SK-N-SH treated with all-trans-retinoic acid at 6 μM for 48 hours (cell line): ENCODE measurements around the gene FKBP6.

ENCODE experiments used
- ATAC-seq: fragments of 200-7000 bp; cut with Tn5 transposase; 3 replicates; pipeline ENCODE4 v1.9.1; 2020; ENCODE audit warnings: mild to moderate bottlenecking, moderate library complexity
- ARNTL ChIP-seq: fragments of 450-650 bp; formaldehyde crosslinking; IDR thresholded peaks from 2 replicates; pipeline ENCODE4 v1.5.0; 2020; ENCODE audit warnings: low read depth, mild to moderate bottlenecking, moderate library complexity, borderline replicate concordance
- BACH2 ChIP-seq: fragments of 250-450 bp; sonication (Bioruptor Pico); IDR thresholded peaks from 2 replicates; pipeline ENCODE4 v1.9.0; 2021; ENCODE audit warnings: mild to moderate bottlenecking, borderline replicate concordance
- CSDC2 ChIP-seq: fragments of 250-450 bp; sonication (Bioruptor Pico); IDR thresholded peaks from 2 replicates; pipeline ENCODE4 v1.5.0; 2020; ENCODE audit warnings: mild to moderate bottlenecking, moderate library complexity
- ESRRG ChIP-seq: fragments of 250-450 bp; sonication (Bioruptor Pico); IDR thresholded peaks from 2 replicates; pipeline ENCODE4 v1.6.1; 2021; ENCODE audit warnings: mild to moderate bottlenecking
- GLIS3 ChIP-seq: fragments of 250-450 bp; sonication (Bioruptor Pico); IDR thresholded peaks from 2 replicates; pipeline ENCODE4 v1.5.0; 2020; ENCODE audit warnings: mild to moderate bottlenecking, moderate library complexity
- ISL1 ChIP-seq: fragments of 250-450 bp; sonication (Bioruptor Pico); IDR thresholded peaks from 2 replicates; pipeline ENCODE4 v2.1.2; 2022; ENCODE audit warnings: mild to moderate bottlenecking, moderate library complexity
- OSR1 ChIP-seq: fragments of 250-450 bp; sonication (Bioruptor Pico); IDR thresholded peaks from 2 replicates; pipeline ENCODE4 v1.8.0; 2022; ENCODE audit warnings: moderate library complexity, mild to moderate bottlenecking, inconsistent platforms
- PPARA ChIP-seq: fragments of 250-450 bp; sonication (Bioruptor Pico); IDR thresholded peaks from 2 replicates; pipeline ENCODE4 v1.5.0; 2020; ENCODE audit warnings: mild to moderate bottlenecking, borderline replicate concordance
- RARB ChIP-seq: fragments of 250-450 bp; sonication (Bioruptor Pico); IDR thresholded peaks from 2 replicates; pipeline ENCODE4 v1.8.0; 2021; ENCODE audit warnings: mild to moderate bottlenecking, moderate library complexity
- SNAI2 ChIP-seq: fragments of 250-450 bp; sonication (Bioruptor Pico); IDR thresholded peaks from 2 replicates; pipeline ENCODE4 v1.5.0; 2020; ENCODE audit warnings: mild to moderate bottlenecking, moderate library complexity
- TCF4 ChIP-seq: fragments of 250-450 bp; sonication (Bioruptor Pico); IDR thresholded peaks from 2 replicates; pipeline ENCODE4 v1.8.0; 2021; ENCODE audit warnings: mild to moderate bottlenecking, moderate library complexity, borderline replicate concordance
- TOX ChIP-seq: fragments of 250-450 bp; sonication (Bioruptor Pico); IDR thresholded peaks from 2 replicates; pipeline ENCODE4 v1.8.0; 2021; ENCODE audit warnings: mild to moderate bottlenecking, moderate library complexity, borderline replicate concordance
- ZC3H10 ChIP-seq: fragments of 250-450 bp; sonication (Bioruptor Pico); IDR thresholded peaks from 2 replicates; pipeline ENCODE4 v1.5.1; 2021; ENCODE audit warnings: mild to moderate bottlenecking, moderate library complexity
- ZFP3 ChIP-seq: fragments of 250-450 bp; sonication (Bioruptor Pico); IDR thresholded peaks from 2 replicates; pipeline ENCODE4 v1.5.0; 2020; ENCODE audit warnings: mild to moderate bottlenecking, moderate library complexity
- ZNF565 ChIP-seq: fragments of 450-650 bp; formaldehyde crosslinking; conservative IDR thresholded peaks from 2 replicates; pipeline ENCODE4 v1.5.0; 2020; ENCODE audit warnings: low read depth, mild to moderate bottlenecking, moderate library complexity
- ZNF70 ChIP-seq: fragments of 450-650 bp; formaldehyde crosslinking; IDR thresholded peaks from 2 replicates; pipeline ENCODE4 v1.5.0; 2020; ENCODE audit warnings: mild to moderate bottlenecking, moderate library complexity
- ZNF8 ChIP-seq: fragments of 450-650 bp; formaldehyde crosslinking; IDR thresholded peaks from 2 replicates; pipeline ENCODE4 v1.5.0; 2020; ENCODE audit warnings: mild to moderate bottlenecking, moderate library complexity
- TF ChIP-seq, protein P1 (sequence below): fragments of 250-450 bp; sonication (Bioruptor Pico); IDR thresholded peaks from 2 replicates; pipeline ENCODE4 v1.5.1; 2020; ENCODE audit warnings: low read depth, mild to moderate bottlenecking, moderate library complexity
- TF ChIP-seq, protein P2 (sequence below): fragments of 250-450 bp; sonication (Bioruptor Pico); IDR thresholded peaks from 2 replicates; pipeline ENCODE4 v1.5.1; 2021; ENCODE audit warnings: mild to moderate bottlenecking, moderate library complexity
- TF ChIP-seq, protein P3 (sequence below): fragments of 250-450 bp; sonication (Bioruptor Pico); IDR thresholded peaks from 2 replicates; pipeline ENCODE4 v1.8.0; 2021; ENCODE audit warnings: low read depth, mild to moderate bottlenecking, moderate library complexity, borderline replicate concordance
- TF ChIP-seq, protein P4 (sequence below): fragments of 250-450 bp; sonication (Bioruptor Pico); IDR thresholded peaks from 2 replicates; pipeline ENCODE4 v1.8.0; 2020; ENCODE audit warnings: mild to moderate bottlenecking, moderate library complexity, borderline replicate concordance

Gene FKBP6

DNA sequence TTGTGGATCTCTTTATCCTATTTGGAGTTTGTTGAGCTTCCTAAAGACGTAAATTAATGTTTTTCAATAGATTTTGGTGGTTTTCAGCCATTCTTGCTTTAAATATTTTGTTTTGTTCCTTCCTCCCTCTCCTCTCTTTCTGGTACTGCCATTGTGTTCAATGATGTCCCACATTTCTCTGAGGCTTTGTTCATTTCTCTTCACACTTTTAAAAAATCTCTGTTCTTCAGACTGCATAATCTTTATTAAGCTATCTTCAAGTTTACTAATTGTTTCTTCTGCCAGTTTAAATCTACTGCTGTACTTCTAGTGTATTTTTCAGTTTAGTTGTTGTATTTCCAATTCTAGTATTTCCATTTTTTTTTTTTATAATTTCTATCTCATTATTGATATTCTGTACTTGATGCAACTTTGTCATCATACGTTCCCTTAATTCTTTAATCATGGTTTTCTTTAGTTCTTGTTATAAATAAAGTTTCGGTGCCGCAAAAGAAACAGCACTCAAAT, 60.0 kb downstream of the FKBP6 start (continued):
- TF ChIP-seq PPARA (CRISPR knock-in tag): no peak
- TF ChIP-seq, protein P1, sequence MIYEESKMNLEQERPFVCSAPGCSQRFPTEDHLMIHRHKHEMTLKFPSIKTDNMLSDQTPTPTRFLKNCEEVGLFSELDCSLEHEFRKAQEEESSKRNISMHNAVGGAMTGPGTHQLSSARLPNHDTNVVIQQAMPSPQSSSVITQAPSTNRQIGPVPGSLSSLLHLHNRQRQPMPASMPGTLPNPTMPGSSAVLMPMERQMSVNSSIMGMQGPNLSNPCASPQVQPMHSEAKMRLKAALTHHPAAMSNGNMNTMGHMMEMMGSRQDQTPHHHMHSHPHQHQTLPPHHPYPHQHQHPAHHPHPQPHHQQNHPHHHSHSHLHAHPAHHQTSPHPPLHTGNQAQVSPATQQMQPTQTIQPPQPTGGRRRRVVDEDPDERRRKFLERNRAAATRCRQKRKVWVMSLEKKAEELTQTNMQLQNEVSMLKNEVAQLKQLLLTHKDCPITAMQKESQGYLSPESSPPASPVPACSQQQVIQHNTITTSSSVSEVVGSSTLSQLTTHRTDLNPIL (CRISPR knock-in tag): no peak
- no peak for TF ChIP-seq ARNTL (CRISPR knock-in tag)
- no peak for TF ChIP-seq ZNF8 (CRISPR knock-in tag)
- TF ChIP-seq TCF4 (CRISPR knock-in tag): no peak
- TF ChIP-seq, all 23 proteins: peak for 0

DNA sequence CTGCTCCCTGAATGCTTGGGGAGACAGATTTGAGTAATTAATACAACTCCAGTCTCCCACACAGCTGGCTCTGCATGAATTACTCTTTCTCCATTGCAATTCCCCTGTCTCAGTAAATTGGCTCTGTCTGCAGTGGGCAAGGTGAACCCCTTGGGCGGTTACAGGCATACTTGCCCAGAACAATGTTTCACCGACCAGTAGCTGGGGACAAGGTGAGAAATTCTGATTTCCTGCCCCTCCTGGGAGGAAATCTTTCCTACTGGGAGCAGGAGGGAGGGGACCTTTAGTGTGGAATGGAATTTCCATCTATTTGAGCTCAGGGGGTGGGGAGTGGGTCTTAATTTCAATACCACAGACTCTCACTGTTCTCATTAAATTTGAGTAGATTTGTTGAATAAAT, 63.4 kb downstream of the FKBP6 start:
- no peak for ATAC-seq
- TF ChIP-seq GLIS3 (CRISPR knock-in tag) (no peak), ESRRG (CRISPR knock-in tag) (no peak), ZFP3 (CRISPR knock-in tag) (no peak), ARNTL (CRISPR knock-in tag) (no peak), ZNF70 (CRISPR knock-in tag) (no peak), ISL1 (no peak), CSDC2 (CRISPR knock-in tag) (no peak)
- TF ChIP-seq, protein P1 (CRISPR knock-in tag): no peak

DNA sequence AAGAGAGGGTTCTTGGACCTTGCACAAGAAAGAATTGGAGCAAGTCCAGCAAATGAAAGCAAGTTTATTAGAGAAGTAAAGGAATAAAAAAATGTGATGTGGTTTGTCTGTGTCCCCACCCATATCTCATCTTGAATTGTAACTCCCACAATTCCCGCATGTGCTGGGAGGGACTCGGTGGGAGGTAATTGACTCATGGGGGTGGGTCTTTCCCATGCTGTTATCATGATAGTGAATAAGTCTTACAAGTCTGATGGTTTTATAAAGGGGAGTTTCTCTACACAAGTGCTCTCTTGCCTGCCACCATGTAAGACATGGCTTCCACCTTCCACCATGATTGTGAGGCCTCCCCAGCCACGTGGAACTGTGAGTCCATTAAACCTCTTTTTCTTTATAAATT, 66.5 kb downstream of the FKBP6 start:
- no peak for ATAC-seq
- no peak for TF ChIP-seq RARB
- TF ChIP-seq, protein P2, sequence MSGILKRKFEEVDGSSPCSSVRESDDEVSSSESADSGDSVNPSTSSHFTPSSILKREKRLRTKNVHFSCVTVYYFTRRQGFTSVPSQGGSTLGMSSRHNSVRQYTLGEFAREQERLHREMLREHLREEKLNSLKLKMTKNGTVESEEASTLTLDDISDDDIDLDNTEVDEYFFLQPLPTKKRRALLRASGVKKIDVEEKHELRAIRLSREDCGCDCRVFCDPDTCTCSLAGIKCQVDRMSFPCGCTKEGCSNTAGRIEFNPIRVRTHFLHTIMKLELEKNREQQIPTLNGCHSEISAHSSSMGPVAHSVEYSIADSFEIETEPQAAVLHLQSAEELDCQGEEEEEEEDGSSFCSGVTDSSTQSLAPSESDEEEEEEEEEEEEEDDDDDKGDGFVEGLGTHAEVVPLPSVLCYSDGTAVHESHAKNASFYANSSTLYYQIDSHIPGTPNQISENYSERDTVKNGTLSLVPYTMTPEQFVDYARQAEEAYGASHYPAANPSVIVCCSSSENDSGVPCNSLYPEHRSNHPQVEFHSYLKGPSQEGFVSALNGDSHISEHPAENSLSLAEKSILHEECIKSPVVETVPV (CRISPR knock-in tag): no peak

DNA sequence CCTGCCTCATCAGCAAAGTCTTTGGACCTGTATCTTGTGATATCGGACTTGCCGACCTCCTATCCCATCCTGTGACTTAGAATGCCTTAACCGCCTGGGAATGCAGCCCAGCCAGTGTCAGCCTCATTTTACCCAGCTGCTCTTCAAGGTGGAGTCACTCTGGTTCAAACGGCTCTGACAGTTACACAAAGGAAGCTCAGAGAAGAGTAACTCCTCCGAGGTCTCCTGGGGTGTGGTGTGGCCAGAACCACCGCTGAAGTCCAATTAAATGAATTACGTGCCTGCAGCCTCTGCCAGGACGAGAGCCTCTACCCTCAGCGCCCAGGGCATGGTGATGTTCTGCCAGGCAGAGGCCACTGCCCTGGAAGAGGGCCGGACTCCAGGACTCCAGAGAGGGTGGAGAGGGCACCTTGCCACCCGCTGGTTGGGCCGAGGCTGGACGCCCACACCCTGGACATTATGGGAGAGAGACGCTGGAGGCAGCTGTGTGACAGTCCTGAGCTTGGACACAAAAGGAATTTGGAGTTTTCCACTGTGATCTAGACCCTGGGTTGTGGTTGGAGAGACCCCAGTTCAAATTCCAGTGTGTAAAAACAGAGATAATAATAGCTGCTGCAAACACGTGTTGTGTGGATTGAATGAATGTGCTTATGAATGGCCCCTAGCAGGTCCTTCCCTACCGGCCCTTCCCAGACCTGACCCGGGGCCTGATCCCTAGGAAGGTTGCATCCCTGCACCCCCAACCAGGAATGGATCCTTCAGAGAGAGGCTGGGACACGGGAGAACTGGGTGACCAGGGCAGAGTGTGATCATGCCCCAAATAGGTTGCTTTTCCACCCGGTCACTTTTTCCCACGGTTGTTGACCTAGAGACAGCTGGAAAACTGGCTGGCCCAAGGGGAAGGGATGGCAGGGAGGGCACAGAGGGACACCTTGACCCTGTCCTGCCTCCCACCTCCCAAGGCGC, 67.9 kb downstream of the FKBP6 start:
- ATAC-seq: no peak
- TF ChIP-seq, protein P2 (CRISPR knock-in tag): no peak
- no peak for TF ChIP-seq ZFP3 (CRISPR knock-in tag)
- no peak for TF ChIP-seq ZNF565 (CRISPR knock-in tag)
- TF ChIP-seq BACH2 (CRISPR knock-in tag): no peak
- TF ChIP-seq SNAI2: no peak
- TF ChIP-seq, protein P1 (CRISPR knock-in tag): no peak
- TF ChIP-seq ISL1: no peak
- TF ChIP-seq TOX: no peak
- no peak for TF ChIP-seq ZC3H10
- TF ChIP-seq, protein P3, sequence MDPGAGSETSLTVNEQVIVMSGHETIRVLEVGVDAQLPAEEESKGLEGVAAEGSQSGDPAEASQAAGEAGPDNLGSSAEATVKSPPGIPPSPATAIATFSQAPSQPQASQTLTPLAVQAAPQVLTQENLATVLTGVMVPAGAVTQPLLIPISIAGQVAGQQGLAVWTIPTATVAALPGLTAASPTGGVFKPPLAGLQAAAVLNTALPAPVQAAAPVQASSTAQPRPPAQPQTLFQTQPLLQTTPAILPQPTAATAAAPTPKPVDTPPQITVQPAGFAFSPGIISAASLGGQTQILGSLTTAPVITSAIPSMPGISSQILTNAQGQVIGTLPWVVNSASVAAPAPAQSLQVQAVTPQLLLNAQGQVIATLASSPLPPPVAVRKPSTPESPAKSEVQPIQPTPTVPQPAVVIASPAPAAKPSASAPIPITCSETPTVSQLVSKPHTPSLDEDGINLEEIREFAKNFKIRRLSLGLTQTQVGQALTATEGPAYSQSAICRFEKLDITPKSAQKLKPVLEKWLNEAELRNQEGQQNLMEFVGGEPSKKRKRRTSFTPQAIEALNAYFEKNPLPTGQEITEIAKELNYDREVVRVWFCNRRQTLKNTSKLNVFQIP: no peak
- no peak for TF ChIP-seq TCF4 (CRISPR knock-in tag)
- TF ChIP-seq, protein P4, sequence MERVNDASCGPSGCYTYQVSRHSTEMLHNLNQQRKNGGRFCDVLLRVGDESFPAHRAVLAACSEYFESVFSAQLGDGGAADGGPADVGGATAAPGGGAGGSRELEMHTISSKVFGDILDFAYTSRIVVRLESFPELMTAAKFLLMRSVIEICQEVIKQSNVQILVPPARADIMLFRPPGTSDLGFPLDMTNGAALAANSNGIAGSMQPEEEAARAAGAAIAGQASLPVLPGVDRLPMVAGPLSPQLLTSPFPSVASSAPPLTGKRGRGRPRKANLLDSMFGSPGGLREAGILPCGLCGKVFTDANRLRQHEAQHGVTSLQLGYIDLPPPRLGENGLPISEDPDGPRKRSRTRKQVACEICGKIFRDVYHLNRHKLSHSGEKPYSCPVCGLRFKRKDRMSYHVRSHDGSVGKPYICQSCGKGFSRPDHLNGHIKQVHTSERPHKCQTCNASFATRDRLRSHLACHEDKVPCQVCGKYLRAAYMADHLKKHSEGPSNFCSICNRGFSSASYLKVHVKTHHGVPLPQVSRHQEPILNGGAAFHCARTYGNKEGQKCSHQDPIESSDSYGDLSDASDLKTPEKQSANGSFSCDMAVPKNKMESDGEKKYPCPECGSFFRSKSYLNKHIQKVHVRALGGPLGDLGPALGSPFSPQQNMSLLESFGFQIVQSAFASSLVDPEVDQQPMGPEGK (CRISPR knock-in tag): no peak
- no peak for TF ChIP-seq ARNTL (CRISPR knock-in tag)
- no peak for TF ChIP-seq ZNF8 (CRISPR knock-in tag)
- TF ChIP-seq OSR1 (CRISPR knock-in tag): no peak
- TF ChIP-seq ZNF70 (CRISPR knock-in tag): no peak
- no peak for TF ChIP-seq RARB
